T-helper 17 cell (primary cell): ENCODE data around the gene EVC. TPM values are rescaled to one million over a fixed set of nuclear protein-coding genes. Genes with fewer than 3 reads are reported as not detected.

ENCODE experiments used
- ATAC-seq: fragments of 150-1000 bp; cut with Tn5 transposase; 2 replicates; pipeline ENCODE4 v1.10.0; 2021; ENCODE audit warnings: mild to moderate bottlenecking, moderate library complexity
- DNase-seq, 3 donors: peaks; one replicate each; pipeline versions ENCODE4 v3.0.0 to v3.0.0-alpha.2; 2020 to 2021
- H3K9me3 ChIP-seq: one replicate; pipeline ENCODE4 v1.7.0; 2013; ENCODE audit warnings: low read length, mild to moderate bottlenecking; ENCODE audit not compliant: control insufficient read depth, poor library complexity, severe bottlenecking
- H3K27ac Mint-ChIP-seq: one replicate; pipeline ENCODE4 v1.8.0; 2022; ENCODE audit warnings: mild to moderate bottlenecking, moderate library complexity, mixed read lengths
- H3K27me3 Mint-ChIP-seq: one replicate; pipeline ENCODE4 v1.8.0; 2022; ENCODE audit warnings: mixed read lengths
- H3K36me3 Mint-ChIP-seq: one replicate; pipeline ENCODE4 v1.8.0; 2022; ENCODE audit warnings: low read depth, mixed read lengths
- H3K4me1 Mint-ChIP-seq: one replicate; pipeline ENCODE4 v1.8.0; 2022; ENCODE audit warnings: mild to moderate bottlenecking, mixed read lengths
- H3K4me3 Mint-ChIP-seq: one replicate; pipeline ENCODE4 v1.8.0; 2022; ENCODE audit warnings: mild to moderate bottlenecking, moderate library complexity, mixed read lengths
- total RNA-seq, 4 donors: library from RNA in 2 of 4; stranded (reverse) in 2 of 4; gene quantifications; one replicate each; pipeline ENCODE4 v1.2.3 and lab custom pipeline; 2022 to 2026

The EVC gene
- total RNA-seq, 2 donors from 2014 or later, result 3.4 to 5.5 TPM

DNA sequence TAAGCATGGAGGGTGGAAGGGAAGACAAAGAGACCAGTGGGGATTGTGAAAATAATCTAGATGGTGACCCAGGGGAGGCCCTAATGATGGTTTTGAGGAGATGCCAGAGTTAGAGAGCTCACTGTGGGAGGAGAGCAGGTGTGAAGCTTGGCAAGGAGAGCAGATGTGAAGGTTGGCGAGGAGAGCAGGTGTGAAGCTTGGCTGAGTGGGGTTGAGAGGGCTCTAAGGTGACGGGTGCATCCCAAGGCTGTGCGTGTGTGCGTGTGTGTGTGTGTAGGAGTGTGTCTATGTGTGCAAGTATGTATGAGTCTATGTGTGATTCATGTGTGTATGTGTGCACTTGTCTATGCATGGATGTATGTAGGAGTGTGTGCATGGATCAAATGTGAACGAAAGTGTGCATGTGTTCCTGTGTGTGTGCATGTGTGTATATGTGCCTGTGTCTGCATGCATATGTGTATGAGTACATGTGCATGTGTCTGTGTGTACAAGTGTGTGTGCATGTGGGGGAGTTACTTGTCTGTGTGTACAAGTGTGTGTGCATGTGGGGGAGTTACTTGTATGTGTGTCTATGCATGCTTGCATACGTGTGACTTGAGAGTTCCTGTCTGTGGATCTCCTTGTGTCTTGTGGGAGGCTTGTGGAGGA, 72.0 kb downstream of the EVC start:
- DNase-seq (no peak), ATAC-seq (no peak)
- Mint-ChIP-seq H3K27ac (no peak overlapping the region), H3K4me1 (no peaks in the 10 kb centered on the region), H3K36me3 (peaks cover 1% of the 10 kb centered on the region), H3K27me3 (peaks cover 8% of the 10 kb centered on the region), H3K4me3 (no peak overlapping the region)
- no peaks in the 10 kb centered on the region for H3K9me3 ChIP-seq

DNA sequence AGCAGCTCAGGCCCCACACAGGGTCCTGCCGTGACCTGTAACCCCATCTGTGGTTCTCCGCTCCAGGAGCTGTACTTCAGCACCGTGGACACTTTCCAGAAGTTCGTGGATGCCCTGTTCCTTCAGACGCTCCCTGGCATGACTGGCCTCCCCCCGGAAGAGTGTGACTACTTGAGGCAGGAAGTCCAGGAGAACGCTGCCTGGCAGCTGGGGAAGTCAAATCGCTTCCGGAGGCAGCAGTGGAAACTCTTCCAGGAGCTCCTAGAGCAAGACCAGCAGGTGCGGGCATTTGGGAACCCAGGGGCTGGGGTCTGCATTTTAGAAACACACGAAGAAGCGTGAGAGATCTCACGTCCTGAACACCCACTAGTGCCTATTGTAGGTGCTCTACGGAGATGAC, 72.5 kb downstream of the EVC start:
- H3K4me3 Mint-ChIP-seq, result no peak overlapping the region
- H3K9me3 ChIP-seq, result no peaks in the 10 kb centered on the region
- no peak overlapping the region for H3K27ac Mint-ChIP-seq
- DNase-seq (no peak), ATAC-seq (no peak)
- peaks cover 2% of the 10 kb centered on the region for H3K36me3 Mint-ChIP-seq
- peaks cover 8% of the 10 kb centered on the region for H3K27me3 Mint-ChIP-seq
- H3K4me1 Mint-ChIP-seq, result no peaks in the 10 kb centered on the region

DNA sequence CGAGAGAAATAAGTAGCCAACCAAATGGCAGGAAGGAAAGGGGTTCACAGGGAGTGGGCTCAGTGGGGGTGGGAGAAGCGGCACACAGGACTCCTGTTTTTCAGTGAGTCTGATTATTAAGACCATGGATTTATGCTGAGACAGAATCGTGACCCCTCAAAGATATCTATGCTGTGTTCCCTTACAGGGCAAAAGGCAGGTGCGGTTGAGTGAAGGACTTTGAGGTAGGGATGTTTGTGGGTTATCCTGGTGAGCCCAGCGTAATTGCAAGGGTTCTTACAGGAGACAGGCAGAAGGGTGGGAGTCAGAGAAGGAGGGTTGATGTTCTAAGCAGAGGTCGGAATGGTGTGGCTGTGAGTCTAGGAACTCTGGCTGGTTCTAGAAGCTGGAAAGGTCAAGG, 73.0 kb downstream of the EVC start:
- no peaks in the 10 kb centered on the region for H3K9me3 ChIP-seq
- peaks cover 2% of the 10 kb centered on the region for H3K36me3 Mint-ChIP-seq
- H3K4me3 Mint-ChIP-seq, result no peak overlapping the region
- no peak overlapping the region for H3K27ac Mint-ChIP-seq
- H3K4me1 Mint-ChIP-seq, result no peaks in the 10 kb centered on the region
- ATAC-seq, result no peak
- no peak for DNase-seq
- H3K27me3 Mint-ChIP-seq, result peaks cover 8% of the 10 kb centered on the region

GRCh38 chr4:5784960-5785611, 74.1 kb downstream of the EVC start:
- Mint-ChIP-seq H3K27me3 (peaks cover 8% of the 10 kb centered on the region), H3K27ac (no peak overlapping the region), H3K36me3 (peaks cover 2% of the 10 kb centered on the region), H3K4me3 (no peak overlapping the region), H3K4me1 (no peaks in the 10 kb centered on the region)
- no peaks in the 10 kb centered on the region for H3K9me3 ChIP-seq
- DNase-seq (no peak), ATAC-seq (no peak)

- H3K36me3 Mint-ChIP-seq, result peaks cover 2% of the 10 kb centered on the region
- no peaks in the 10 kb centered on the region for H3K9me3 ChIP-seq
- H3K27ac Mint-ChIP-seq, result no peak overlapping the region
- no peak for DNase-seq
- H3K4me1 Mint-ChIP-seq, result no peaks in the 10 kb centered on the region
- peaks cover 8% of the 10 kb centered on the region for H3K27me3 Mint-ChIP-seq
- no peak overlapping the region for H3K4me3 Mint-ChIP-seq
- no peak for ATAC-seq
These were observed 75.0 kb downstream of the EVC start for GRCh38 chr4:5785806-5786680.

DNA sequence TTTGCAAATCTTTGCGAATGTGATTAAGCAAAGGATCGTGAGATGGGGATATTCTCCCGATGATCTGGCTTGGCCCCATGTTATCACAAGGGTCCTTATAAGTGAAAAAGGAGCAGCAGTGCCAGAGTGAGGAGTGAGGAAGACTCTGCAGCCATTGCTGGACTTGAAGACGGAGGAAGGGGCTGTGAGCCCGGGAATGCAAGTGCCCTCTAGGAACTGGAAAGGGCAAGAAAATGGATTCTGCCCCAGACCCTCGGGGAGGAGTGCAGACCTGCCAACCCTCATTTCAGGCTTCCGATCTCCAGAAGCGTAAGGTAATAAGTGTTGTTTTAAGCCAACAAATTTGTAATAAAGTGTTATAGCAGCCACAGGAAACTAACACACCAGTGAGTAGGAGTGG, 76.3 kb downstream of the EVC start:
- H3K9me3 ChIP-seq, result no peaks in the 10 kb centered on the region
- Mint-ChIP-seq H3K36me3 (peaks cover 2% of the 10 kb centered on the region), H3K27ac (no peak overlapping the region), H3K27me3 (peaks cover 8% of the 10 kb centered on the region), H3K4me1 (no peaks in the 10 kb centered on the region), H3K4me3 (no peak overlapping the region)
- DNase-seq (no peak), ATAC-seq (no peak)

- ATAC-seq (no peak), DNase-seq (no peak)
- peaks cover 2% of the 10 kb centered on the region for H3K36me3 Mint-ChIP-seq
- peaks cover 8% of the 10 kb centered on the region for H3K27me3 Mint-ChIP-seq
- H3K9me3 ChIP-seq, result no peaks in the 10 kb centered on the region
- H3K4me1 Mint-ChIP-seq, result no peaks in the 10 kb centered on the region
- no peak overlapping the region for H3K4me3 Mint-ChIP-seq
- no peak overlapping the region for H3K27ac Mint-ChIP-seq
These were observed 77.1 kb downstream of the EVC start for GRCh38 chr4:5788144-5788543.

DNA sequence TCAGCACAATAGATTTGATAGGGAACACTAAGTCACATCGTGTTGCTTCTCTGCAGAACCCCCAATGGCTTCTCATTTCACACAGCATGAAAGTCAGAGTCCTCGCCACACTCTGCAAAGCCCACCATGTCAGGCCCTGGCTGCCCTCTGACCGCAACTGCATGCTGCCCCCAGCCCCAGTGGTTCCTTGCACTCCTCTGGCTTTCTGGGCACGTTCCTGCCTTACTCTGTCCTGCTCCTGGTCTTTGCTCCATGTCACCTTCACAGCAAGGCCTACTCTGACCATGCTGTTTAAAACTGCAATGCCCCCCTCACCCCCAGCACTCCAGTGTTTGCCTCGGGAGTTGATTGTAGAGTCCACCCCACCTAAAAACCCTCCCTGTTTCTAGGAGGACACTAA, 78.1 kb downstream of the EVC start:
- DNase-seq, result no peak
- peaks cover 4% of the 10 kb centered on the region for H3K27me3 Mint-ChIP-seq
- no peak for ATAC-seq

GRCh38 chr4:5790546-5790857, 79.5 kb downstream of the EVC start:
- H3K36me3 Mint-ChIP-seq, result peaks cover 2% of the 10 kb centered on the region
- H3K27ac Mint-ChIP-seq, result no peak overlapping the region
- no peaks in the 10 kb centered on the region for H3K9me3 ChIP-seq
- no peak for DNase-seq
- no peaks in the 10 kb centered on the region for H3K27me3 Mint-ChIP-seq
- no peak overlapping the region for H3K4me3 Mint-ChIP-seq
- H3K4me1 Mint-ChIP-seq, result no peaks in the 10 kb centered on the region
- ATAC-seq, result no peak

More for the DNA sequence above, 78.1 kb downstream of the EVC start:
- H3K4me3 Mint-ChIP-seq, result no peak overlapping the region
- H3K9me3 ChIP-seq, result no peaks in the 10 kb centered on the region
- peaks cover 2% of the 10 kb centered on the region for H3K36me3 Mint-ChIP-seq
- H3K27ac Mint-ChIP-seq, result no peak overlapping the region
- no peaks in the 10 kb centered on the region for H3K4me1 Mint-ChIP-seq

DNA sequence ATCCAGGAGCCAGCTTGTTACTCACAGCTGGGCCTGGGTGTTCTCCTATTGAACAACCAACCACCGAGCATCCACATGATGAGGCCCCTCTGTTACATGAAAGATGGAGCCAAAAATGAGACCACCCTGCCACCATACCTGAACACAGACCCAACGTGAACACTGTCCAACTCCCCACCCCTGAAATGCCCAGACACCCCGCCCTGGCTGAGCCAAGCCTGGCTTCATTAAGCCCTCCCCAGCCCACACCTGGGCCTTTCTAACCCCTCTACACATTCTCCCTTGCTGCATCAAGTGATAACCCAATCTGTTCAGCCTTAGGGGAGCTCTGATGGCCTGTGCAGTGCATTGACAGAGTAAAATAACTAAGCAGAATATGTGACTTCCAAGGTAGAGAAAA, 80.7 kb downstream of the EVC start:
- H3K4me1 Mint-ChIP-seq, result no peaks in the 10 kb centered on the region
- ATAC-seq (no peak), DNase-seq (no peak)
- no peak overlapping the region for H3K27ac Mint-ChIP-seq
- no peak overlapping the region for H3K4me3 Mint-ChIP-seq
- peaks cover 2% of the 10 kb centered on the region for H3K36me3 Mint-ChIP-seq
- no peaks in the 10 kb centered on the region for H3K9me3 ChIP-seq
- H3K27me3 Mint-ChIP-seq, result no peaks in the 10 kb centered on the region

DNA sequence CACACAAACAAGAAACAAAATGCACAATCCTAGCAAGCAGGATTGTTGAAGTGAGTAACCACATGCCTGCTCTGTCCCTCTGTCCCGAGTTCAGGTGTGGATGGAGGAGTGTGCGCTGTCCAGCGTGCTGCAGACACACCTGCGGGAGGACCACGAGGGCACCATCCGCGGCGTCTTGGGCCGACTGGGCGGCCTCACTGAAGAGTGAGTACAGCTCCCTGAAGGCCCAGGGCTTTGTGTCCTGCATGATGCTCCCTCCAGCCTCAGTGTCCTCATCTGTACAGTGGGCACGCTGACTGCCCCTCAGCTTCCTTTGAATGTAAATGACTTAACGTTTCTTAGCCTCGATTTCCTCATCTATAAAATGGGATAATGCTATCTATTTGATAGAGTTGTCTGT, 82.5 kb downstream of the EVC start:
- H3K27me3 Mint-ChIP-seq, result no peaks in the 10 kb centered on the region
- H3K9me3 ChIP-seq, result no peaks in the 10 kb centered on the region
- H3K4me1 Mint-ChIP-seq, result no peaks in the 10 kb centered on the region
- DNase-seq, result no peak
- H3K36me3 Mint-ChIP-seq, result no peaks in the 10 kb centered on the region
- ATAC-seq, result no peak
- no peak overlapping the region for H3K27ac Mint-ChIP-seq
- no peak overlapping the region for H3K4me3 Mint-ChIP-seq

DNA sequence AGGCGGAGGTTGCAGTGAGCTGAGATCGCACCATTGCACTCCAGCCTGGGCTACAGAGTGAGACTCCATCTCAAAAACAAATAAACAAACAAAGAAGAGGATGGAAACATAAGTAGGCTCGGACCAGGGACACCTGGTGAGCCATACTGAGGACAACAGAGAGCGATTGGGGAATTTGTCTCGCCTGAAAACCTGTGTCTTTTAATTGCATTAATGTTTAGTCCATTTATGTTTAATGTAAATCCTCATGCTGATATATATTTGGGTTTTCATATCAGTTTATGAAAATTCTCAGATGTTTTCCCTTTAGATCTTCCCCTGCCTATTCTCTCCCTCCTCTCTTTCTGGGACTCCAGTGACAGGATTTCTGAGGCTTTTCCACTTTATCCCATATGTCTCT, 84.6 kb downstream of the EVC start:
- no peaks in the 10 kb centered on the region for H3K27me3 Mint-ChIP-seq
- DNase-seq, result no peak
- no peaks in the 10 kb centered on the region for H3K4me1 Mint-ChIP-seq
- no peak overlapping the region for H3K4me3 Mint-ChIP-seq
- no peaks in the 10 kb centered on the region for H3K9me3 ChIP-seq
- H3K27ac Mint-ChIP-seq, result no peak overlapping the region
- no peak for ATAC-seq
- no peaks in the 10 kb centered on the region for H3K36me3 Mint-ChIP-seq

DNA sequence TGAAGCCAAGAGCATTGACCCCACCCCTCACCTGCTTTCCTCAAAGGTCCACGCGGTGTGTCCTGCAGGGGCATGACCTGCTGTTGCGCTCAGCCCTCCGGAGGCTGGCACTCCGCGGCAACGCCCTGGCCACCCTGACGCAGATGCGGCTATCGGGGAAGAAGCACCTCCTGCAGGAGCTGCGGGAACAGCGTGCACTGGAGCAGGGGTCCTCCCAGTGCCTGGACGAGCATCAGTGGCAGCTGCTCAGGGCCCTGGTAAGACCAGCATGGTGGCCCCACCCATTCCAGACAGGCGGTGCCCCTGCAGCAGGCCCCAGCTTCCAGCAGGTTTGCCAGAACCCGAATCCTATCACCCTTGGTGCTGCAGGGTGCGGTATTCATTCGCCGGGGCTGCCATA, 86.0 kb downstream of the EVC start:
- Mint-ChIP-seq H3K27me3 (no peaks in the 10 kb centered on the region), H3K27ac (no peak overlapping the region), H3K4me3 (no peak overlapping the region), H3K36me3 (no peaks in the 10 kb centered on the region), H3K4me1 (no peaks in the 10 kb centered on the region)
- no peak for DNase-seq
- no peak for ATAC-seq
- no peaks in the 10 kb centered on the region for H3K9me3 ChIP-seq
